GM18498 (cell line): ENCODE data around the gene FOXL2.
"Not testable (repeated sequence)": the region's sequence is repeated elsewhere in the genome, so short reads cannot be mapped to it uniquely, and the experiment has no call there.

Experiments used
- ATAC-seq: cut with Tn5 transposase; IDR thresholded peaks from one replicate; pipeline ENCODE4 v1.9.1; 2021; ENCODE audit warnings: mild to moderate bottlenecking, moderate library complexity; ENCODE audit not compliant: unreplicated experiment

FOXL2 gene

DNA sequence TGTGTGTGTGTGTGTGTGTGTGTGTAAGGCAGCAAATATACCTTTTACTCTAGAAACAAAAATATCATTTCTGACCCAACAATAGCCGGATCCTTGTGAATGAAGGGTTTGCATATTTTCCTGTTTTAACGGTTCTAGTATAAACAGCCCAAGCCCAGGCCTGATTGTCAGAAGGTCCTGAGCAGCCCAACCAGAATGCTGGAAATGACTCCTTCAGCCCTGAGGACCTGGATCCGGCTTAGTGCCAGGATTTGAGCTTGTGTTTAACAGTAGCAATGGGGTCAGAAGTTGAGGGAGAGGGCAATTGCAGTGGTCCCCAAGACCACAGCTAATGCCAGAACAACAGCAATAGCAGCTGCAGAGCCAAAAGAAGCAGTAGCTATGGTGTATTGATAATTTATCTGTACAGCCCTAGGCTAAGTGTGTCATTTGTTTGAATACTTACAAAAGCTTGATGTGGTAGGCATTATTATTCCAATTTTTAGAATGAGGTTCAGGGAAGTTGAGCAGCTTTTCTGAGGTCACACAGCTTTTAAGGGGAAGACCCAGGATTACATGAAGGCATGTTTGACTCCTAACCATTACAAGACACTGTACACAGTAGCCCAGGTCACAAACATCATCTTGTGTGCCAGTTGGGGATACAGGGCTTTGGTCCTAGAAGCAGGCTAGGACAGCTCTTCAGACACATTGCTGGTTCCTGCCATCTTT, 12.8 kb downstream of the FOXL2 start:
- ATAC-seq = no peak

DNA sequence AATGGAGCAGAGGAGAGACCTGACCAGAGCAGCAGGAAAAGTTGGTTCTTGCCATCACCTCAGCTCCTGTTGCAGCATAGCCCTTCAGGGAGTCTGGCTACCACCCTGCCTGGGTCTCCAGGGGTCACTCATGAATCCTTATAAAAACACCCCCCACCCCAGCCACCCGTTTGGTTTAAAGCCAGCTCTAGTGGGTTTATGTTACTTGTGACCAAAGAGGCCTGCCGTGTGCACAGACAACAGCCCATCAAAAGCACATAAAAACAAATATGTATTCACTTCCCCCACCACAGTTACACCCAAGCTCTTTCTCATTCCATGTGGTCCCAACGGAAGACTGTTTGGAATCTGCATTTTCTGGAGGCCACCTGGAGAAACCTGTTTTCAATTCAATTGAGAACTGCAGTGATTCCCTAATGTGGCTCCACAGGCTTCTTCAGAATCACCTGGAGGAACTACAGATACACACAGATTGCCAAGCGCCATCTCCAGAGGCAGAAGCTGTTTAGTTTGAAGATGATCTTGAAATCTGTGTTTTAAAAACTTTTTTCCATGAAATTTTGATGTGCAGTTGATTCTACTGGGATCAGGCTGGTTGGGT, 13.8 kb downstream of the FOXL2 start:
- no peak for ATAC-seq

DNA sequence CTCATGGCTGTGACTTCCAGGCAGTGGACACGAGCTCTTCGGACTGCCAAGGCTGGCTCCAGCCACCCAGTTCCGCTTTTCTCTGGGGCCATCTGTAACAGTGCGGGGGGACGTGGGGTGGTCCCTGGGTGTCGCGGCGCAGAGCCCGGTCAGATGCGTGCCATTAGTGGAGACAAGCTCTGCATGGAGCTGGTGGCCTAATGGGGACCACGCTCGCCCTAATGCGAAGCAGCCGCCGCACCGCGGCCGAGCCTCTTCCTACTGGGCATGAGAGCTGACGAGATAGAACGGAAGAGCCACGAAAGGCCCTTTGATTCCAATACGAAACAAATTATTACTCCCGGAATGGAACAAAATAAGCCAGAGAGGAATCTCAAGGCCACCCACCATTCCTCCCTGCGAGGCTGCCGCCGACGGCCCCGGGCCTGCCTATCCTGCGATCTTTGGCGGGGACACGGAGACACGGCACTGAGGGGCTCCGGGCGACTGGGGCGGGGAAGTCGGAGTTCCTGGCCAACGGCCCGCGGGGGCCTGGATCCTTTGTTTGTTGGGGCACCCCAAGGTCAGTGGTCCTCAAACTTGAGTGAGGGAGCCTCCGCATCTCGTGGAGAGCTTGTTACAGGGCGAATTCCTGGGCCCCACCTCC, 18.1 kb downstream of the FOXL2 start:
- no peak for ATAC-seq

DNA sequence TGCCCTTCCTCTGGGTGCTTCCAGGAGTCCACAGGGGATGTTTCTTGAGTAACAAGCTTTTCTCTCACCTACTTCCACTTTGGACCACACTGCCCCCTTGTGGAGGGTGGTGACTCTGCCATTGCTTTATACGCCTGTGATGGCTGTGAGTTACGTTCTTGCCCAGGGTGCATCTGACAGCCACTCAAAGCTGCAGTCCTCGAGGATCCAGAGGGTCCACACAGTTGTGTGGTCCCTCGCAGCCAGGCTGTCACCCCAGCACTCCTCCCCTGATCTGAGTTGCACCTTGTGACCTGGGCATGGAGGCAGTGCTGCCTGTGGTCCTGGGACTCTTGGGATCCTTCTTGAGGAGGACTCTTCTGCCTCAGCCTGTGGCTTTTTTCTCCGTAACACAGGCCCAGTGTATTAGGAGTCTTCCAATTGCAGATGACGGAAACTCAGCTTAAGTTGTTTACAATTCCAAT, 23.4 kb downstream of the FOXL2 start:
- peak; percentile 92 for ATAC-seq

DNA sequence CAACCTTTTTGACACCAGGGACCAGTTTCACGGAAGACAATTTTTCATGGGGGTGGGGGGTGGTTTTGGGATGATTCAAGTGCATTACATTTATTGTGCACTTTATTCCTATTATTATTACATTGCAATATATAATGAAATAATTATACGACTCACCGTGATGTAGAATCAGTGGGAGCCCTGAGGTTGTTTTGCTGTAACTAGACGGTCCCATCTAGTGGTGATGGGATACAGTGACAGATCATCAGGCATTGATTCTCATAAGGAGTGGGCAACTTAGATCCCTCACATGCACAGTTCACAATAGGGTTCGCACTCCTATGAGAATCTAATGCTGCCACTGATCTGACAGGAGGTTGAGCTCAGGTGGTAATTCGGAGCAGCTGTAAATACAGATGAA, 24.5 kb downstream of the FOXL2 start:
- not testable (repeated sequence) for ATAC-seq

DNA sequence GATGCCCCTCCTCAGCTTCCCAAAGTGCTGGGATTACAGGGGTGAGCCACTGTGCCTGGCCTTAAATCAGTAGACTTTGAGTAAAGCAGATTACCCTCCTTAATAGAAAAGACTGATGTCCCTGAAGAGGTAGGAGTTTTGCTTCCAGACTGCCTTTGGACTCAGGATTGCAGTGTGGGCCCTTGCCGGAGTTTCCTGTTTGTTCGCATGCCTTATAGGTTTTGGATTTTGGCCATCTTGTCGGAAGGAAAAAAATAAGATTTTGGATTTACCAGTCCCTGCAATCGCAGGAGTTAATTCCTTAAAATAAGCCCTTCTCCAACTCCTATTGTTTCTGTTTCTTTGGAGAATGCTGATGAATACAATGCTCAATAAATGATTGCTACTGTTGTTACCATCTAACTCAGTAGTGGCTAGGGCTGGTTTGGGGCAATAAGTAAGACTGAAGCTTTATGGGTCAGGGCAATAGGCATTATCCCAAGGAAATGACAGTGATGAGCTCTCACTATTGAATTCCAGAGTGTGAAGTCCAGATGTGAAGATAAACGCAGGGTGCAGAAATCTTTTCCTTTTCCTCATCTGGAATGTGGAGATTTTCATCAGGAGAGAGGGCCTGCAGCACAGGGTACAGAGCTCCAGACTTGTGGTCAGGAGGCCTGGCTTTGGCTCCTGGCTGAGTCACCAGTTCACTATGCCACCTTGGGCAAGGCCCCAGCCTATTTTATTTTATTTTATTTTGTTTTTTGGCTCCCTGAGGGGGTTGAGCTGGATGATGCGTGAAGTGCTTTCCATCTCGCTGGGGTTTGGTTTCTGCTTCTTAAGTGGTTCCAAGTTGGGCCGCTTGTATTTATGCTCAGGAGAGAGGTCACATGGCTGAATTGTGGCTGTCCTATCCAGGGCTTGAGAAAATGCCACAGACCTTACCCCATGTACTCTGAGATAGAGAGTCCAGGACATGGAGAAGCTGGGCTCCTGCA, 25.3 kb downstream of the FOXL2 start:
- ATAC-seq = no peak

DNA sequence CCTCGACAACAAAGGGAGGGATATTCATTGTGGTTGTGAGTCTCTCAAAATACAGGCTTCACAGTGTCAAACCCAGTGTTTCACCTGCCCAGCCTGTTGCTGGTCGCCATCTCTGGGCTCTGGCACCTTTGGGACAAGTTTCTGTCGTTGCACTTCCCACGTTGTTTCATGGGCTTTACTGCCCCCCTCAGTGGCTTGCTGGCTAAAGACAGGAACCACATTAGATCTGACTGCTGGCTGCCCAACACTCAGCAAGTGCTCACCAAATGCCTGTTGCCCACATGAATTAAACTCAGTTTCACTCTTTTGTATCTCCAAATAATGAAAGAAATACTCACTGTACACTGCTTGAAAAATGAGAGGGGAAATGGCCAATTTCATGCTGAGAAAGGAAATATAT, 27.6 kb downstream of the FOXL2 start:
- no peak for ATAC-seq

DNA sequence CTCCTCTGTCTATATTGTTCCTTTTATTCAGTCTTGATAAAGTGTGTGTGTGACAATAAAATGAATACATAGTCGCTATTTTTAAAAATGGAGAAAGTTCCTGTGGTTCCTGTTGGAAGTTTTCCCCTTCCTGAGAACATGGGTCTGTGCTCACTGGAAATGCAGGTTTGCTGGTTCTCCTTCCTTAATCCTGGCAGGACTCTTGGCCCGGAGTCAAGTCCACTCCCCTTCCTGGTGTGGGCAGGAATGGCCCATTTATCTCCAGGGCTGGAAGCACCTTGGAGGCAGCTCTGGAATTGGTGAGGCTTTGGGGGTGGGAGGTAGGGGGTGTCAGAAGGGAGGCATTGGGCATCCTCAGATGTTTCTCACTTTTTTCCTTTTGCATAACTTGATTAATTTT, 30.1 kb downstream of the FOXL2 start:
- ATAC-seq = no peak

DNA sequence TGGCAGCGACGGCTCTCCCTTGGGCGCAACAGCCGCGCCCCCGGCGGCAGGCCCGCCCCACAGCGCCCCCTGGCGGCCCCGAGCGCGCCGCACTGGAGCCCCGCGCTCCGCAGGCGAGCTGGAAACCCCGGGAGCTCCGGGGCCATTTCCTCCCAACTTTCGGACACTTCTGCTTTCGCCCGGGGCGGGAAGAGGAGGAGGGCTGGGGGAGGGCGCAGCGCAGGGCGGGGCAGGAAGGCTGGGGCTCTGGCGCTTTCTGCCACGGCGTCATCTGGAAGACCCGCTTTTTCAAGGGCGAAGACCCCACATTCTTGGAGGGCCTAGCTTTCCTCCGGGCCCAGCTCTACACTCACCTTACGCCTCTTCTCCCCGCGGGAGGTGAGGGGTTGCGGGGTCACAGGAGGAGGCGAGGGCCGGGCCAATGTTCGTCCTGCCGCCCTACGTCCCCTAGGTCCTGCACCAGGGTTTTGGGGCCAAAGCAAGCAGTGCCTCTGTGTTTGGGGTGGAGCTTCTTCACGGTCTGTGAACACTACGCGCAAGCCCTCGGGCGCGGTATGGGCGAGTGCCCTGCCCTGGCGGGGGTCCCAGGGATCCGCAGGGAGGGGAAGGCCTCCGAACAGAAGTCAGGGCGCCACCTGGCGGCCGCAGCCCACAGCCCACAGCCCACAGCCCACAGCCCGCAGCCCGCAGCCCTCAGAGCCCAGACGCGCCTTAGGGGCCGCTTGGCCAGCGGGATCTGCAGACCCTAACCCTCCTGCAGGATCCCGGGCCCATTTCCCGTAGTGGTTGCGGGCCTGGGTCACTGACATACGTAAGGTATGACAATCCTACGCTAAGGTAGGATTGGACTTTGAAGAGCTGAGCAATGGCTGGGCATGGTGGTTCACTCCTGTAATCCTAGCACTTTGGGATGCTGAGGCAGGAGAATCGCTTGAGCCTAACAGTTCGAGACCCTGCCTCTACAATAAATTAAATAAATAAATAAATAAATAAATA, 31.1 kb downstream of the FOXL2 start:
- ATAC-seq = peak; percentile 80

DNA sequence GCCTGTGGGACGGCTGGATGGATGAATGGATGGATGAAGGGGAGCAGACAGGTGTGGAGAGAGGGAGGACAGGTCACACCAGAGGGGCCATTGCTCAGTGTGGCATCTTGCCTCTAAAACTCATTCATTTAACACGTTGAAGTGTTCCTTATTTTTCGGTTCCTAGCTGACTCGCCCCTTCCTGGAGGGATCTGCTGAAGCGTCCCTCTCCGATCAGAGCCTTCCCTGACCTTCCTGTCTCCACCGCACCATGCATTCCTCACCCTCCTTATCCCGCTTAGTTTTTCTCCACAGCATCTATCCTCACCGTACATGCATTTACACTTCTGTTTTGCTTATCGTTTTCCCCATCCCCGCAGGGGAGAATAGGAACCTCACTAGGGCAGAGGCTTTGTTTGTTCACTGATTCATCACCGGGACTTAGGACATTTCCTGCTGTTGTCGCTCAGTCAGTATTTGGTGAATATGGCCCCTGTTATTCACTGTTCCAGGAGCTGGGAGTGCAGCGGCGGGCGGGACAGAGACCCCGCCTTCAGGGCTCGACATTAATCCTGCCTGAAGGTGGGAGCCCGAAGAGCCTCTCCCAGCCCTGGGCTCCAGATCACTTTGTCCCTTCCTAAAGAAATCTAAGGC, 32.0 kb downstream of the FOXL2 start:
- peak; percentile 18 for ATAC-seq

DNA sequence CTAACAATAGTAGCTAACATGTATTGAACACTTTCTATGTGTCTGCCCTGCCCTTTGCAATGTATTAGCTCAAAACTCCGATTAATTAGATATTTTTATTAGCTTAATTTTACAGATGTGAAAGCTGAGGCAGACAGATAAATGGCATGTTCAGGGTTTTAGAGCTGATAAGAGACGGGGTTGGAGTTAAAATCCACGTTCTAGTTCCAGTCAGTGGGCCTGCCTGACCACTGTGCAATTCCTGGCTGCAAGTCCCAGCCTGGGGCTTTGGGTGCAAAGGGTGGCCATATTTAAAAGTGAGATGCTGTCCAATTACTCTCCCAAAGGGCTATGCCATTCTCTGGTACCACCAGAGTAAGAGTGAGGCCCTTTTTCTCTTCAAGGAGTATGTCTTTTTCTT, 33.2 kb downstream of the FOXL2 start:
- no peak for ATAC-seq

DNA sequence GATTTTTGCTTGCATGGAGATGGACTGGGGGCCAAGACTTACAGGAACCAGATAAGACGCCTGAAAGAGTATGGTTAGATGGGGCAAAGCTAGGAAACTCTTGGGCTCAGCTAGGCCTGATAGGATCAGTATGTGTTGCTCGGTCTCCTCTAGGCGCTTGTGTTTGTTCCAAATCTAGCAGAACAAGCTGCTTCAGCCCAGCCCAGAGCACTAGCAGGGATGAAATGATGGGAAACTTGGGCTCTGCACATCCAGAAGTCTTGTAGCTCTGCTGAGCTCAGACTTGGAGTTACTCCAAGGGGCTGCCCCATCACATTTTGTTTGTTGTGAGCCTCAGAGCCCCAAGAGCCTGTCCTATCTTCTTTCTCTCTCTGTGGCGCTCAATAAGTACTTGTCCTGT, 34.7 kb downstream of the FOXL2 start:
- no peak for ATAC-seq

DNA sequence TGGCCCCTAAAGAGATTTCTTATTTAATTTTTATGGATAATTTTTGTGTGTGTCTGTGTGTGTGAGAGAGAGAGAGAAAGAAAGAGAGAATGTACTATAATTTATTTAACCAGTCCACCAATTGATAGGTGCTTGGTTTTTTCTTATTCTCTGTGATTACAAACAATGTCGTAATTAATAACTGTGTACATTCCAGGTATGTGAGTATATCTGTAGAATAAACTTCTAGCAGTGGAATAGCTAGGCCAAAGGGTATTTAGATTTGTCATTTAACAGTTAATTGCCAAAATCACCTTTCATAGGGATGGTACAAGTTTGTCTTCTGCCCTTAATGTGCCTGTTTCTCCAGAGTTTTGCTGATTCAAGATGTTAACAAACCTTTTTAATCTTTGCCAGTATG, 35.3 kb downstream of the FOXL2 start:
- ATAC-seq = no peak

DNA sequence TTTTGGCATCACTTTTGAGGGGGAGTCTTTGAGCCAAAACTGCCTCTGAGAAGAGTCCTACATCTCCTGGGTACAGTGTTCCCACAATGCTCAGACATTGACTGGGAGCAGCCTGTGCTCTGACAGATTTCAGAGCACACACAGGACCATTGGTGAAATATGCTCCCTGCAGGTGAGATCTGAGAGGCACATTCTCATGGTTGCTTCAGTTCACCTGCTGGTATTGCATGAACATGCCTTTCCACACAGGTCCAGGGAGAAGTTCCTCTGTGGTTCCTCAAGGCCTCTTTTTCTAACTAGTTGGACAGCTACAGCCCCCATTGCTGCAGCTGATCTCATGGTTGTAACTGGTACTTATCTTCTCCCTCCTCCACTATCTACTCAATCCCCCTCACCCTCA, 37.0 kb downstream of the FOXL2 start:
- no peak for ATAC-seq

DNA sequence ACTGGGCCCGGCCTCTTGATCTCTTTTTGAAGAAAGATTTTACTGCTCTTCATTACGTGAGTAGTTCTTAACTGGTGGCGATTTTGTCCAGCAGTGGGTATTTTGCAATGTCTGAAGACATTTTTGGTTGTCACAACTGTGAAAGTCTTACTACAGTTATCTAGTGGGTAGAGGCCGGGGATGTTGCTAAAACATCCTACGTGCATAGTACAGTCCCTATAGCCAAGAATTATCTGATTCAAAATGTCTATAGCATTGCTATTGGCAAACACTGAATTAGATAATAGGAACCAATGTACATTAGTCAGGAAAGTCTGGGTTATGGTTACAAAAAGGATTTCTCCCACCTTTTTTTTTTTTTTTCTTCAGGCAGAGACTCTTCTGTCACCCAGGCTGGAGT, 38.1 kb downstream of the FOXL2 start:
- ATAC-seq = no peak

DNA sequence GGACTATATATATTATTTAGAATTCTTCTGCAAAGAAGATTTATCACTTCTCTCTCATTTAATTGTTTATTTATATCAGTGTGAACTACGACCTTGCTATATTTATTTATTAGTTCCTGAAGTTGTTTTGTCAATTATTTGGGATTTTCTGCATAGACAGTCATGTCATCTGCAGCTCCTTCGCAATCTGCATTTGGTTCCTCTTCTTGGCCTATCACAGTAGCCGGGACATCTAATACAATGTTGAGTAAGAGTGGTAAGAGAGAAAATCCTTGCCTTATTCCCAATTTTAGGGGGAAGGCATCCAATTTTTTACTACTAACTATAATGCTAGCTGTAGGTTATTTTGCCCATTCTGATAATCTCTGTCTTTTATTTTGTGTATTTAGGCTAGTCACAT, 39.4 kb downstream of the FOXL2 start:
- ATAC-seq = no peak

DNA sequence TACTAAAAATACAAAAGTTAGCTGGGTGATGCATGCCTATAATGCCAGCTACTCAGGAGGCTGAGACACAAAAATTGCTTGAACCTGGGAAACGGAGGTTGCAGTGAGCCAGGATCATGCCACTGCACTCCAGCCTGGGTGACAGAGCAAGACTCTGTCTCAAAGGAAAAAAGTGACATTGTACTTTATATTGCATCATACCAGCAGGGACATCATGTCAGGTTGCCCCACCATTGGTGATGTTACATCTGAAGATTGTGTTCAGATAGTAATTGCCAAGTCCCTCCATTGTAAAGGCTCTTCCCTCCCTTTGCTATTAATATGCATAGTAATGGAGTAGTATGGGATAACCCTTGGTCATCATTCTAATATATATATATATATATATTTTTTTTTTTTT, 44.8 kb downstream of the FOXL2 start:
- no peak for ATAC-seq

DNA sequence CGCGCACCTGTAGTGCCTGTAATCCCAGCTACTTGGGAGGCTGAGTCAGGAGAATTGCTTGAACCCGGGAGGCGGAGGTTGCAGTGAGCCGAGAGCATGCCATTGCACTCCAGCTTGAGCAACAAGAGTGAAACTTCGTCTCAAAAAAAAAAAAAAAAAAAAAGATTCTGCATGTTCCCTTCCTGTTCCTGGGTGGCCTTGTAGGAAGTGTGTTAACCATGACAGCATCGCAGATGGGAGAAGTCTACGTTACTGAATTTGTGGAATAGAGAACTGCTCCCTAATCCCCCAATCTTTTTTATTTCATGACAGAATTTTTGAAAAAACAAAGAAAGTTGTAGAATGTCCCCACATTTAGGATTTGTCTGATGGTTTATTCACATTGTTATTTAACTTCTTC, 45.4 kb downstream of the FOXL2 start:
- ATAC-seq = no peak

DNA sequence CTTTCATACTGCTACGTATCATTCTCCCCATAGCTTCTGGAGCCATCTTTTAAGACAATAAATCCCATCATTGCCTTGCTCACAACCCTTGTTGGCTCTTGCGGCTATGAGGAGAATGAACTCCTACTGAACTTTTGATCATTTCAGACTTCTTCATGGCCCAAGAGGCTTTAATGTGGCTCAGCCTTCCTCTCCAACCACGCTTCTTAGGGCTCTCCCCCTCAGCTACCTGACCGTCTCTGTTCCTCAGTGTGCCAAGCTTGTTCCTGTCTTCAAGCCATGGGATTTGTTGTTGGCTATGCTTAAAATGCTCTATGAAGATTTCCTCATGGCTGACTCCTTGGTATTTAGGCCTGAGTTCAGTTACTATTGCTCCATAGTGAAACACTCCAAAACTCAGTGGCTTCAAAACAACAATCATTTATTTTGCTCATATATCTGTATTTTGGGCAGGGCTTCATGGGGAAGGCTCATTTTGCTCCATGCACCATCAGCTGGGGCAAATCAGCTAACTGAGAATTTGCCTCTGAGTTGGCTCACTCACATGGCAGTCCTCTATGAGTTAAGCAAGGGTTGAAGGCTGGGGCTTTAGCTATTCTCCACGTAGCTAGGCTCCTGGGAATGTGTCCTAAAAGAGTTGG, 47.5 kb downstream of the FOXL2 start:
- no peak for ATAC-seq
